Stimulated activated CD4-positive, alpha-beta T cell treated with anti-CD3 and anti-CD28 coated beads, Interleukin-15, amount 100 ng/mL, for 1 hour (primary cell): Measurements from ENCODE around the gene LRRTM3.

Experiments used
- DNase-seq, 2 donors: peaks; one replicate each; pipeline ENCODE4 v3.0.0-alpha.2; 2020; ENCODE audit warnings: low read depth in 1 of 2, low spot score in 1 of 2

The LRRTM3 gene

DNA sequence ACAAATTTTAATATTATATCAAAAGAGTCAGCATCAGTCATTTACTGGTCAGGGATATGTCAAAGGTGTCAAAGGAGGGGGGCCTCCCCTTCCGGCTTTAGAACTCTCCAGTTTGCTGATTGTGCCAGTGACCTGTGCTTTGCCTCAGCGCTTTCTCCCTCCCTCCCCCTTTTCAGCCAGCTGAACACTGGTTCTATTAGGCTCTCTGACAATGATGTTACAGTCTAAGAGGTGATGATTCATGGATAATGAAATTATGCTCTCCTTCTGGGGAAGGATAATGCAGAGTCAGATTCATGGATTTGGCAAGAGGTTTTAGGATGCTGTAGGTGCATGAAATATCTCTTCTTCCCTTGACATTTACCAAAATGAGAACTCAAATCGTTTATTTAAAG is 6.1 kb downstream of the LRRTM3 start:
- DNase-seq, result no peak

DNA sequence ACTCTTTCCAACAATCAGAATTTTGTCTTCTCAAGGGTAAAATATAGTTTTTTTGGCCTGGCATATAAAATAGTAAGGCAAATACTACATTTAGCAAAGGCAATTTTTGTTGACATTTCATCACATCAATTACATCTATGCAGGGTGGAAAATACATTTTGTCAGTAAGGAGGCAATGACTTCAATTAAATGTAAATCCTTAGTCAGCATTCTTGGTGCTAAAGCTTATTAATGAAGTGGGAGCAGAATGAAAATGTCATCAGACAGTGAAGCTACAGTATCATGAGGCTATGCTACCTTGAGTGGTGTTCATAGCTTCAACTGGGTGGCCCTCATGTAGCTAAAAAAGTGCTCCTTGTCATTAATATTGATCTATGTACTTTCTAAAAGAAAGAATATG is 8.9 kb downstream of the LRRTM3 start:
- DNase-seq, result no peak

DNA sequence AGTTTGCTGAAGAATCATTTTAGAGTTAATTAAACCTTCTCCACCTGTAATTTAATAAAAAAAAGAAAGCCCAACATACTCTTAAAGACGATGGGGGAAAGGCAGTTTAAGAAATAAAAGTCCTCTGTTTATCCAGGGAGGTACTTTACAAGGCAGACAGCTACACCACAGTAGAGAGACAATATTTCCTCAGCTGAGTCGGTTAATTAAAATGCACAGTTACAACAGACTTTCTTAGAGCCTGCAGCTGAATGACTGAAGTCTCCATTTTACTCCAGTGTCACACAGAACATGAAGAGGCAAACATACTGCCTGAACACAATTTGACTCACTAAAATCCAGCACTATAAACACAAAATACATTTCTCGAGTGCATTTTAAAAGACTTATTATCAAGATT is 15.1 kb downstream of the LRRTM3 start:
- no peak for DNase-seq

DNA sequence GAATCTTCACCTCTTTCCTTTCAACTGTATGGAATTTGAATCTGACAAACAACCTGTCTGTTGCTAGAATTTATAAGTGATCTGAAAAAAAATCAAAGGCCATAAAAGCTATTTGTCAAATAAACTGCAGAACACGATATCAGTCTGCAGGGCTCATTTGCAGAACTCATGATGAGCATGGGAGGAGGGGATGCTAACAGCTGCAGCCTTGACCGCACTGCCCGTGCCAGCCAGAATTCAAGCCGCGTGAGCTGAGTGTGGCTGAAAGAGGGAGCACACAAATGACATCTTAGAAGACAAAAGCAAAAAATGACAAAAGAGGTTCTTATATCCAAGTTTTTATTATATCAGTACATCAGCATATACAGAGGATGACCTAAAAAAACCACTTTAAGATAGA is 15.7 kb downstream of the LRRTM3 start:
- no peak for DNase-seq

DNA sequence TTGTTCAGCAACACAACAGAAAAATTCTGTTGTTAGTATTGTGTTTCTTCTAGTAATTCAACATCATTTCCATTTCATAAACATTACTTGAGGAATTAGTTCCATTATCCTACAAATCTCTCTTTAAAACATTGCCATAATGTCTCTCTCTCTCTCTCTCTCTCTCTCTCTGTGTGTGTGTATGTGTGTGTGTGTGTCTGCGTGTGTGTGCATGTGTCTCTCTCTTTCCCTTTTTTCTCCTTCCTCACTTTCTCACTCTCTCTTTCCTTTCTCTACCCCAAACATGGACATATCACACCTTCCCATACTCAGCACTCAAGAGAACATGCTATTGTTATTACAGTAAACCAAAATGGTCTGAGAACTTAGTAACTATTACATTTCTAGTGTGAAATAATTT is 16.6 kb downstream of the LRRTM3 start:
- no peak for DNase-seq

DNA sequence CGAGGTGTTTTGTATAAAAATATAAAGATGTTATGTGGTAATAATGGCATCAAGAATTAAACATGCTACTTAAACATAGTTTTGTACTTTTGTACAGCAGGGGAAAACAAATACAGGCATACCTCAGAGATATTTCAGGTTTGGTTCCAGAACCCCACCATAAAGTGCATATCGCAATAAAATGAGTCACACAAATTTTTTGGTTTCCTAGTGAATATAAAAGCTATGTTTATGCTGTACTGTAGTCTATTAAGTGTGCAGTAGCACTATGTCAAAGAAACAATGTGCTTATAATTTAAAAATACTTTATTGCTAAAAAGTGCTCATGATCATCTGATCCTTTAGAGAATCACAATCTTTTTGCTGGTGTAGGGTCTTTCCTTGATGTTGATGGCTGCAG is 17.8 kb downstream of the LRRTM3 start:
- DNase-seq, result no peak

DNA sequence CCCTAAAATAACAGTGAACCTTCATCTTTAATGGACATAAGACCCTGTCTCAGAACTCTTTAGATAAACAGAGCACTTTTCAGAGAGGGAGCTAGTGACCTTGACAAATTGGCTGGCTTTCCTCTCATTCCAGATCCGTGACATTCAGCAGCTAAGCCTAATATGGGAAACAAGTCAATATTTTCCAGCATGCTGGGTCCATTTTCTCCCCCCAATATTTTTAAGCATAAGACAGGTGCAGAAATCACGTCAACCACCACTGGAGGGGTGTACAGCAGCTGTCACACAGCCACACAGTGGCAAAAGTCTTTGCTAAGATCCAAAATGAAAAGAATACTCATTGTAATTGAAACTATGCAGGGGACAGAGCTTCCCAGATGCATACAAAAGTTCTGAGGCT is 26.1 kb downstream of the LRRTM3 start:
- no peak for DNase-seq

DNA sequence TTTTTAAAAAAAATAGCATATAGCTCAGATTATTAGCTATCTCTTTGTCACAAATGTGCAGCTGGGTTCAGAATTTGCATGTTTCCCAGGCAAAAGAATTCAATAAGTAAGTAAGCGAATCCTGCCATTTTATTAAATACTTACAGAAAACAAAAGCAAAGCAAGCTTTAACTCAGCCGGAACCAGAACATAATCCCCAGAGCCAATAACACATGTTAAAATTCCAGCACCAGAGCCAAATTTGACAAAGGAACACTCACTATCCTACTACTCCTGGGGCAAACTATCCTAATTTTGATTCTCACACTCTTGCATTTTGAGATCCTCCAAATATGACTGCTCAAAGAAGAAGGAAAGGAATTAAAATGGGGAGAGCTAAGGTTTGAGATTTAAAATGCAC is 32.6 kb downstream of the LRRTM3 start:
- no peak for DNase-seq

DNA sequence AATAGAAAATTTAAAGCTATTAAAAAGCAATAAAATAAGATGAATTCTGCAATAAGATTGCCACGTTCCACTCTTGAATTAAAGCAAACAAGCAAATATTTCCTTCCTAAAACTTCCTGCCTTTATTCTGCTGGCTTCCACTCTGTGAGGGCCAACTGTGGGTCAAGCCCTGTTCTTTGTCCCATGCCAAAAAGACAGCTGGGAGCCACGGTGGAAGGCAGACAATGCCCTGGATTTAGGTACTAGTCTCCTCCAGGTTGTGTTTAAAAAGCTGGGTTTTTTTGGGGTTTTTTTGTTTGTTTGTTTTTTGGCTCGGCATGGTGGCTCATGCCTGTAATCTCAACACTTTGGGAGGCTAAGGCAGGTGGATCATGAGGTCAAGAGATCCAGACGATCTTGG is 39.1 kb downstream of the LRRTM3 start:
- DNase-seq, result no peak

DNA sequence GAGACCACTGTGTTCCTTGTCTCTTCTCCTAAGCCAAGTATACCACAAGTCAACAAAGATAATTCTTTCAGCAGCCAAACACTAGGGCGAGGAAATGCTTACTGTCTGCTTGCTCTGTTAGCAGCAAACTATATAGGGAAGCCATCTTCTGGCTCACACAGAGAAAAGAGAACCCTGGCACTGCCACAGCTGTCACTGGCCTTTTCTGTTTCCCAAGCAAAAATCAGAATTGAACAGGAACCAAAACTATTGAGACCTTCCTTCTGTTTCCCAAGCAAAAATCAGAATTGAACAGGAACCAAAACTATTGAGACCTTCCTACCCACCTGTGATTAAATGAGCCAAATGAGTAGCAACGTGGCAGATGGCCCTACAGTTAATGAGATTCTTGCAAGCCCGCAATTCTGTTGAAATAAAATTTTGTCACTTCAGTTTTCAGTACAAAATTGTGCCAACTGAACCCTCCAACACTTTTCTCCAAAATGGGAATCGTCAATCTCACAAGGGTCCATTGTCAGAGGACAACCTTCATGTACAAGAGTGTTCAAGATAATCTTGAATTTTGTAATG is 54.5 kb downstream of the LRRTM3 start:
- no peak for DNase-seq

DNA sequence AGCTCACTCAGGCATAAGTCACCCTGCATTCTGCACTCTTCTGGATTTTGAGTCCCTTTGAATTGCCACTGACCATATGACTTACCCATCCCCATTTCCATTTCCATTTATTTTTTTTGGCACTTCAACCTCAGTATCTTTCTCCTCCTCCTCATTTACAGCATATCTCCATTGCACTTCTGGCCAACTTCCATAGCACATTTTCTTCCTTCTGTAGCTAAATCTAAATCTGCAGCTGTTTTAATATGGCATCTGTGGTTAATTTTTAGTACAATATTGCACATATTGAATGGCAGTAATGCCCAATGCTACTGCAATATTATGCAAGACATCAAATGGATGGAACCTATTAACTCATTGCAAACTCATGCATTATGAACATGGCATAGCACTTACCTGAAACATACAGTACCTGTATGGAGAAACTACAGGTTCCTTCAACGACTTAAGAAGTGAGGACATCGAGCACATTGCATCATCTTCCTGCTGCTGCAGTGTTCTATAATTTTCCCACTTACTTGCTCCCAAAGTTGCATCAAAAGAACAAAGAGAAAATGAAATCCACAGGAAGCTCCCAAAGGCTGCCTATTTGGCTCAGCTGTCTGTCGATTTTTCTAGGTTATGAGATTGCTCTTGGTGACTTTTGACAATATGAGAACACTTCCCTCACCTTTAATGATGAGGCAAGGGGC is 55.7 kb downstream of the LRRTM3 start:
- no peak for DNase-seq

DNA sequence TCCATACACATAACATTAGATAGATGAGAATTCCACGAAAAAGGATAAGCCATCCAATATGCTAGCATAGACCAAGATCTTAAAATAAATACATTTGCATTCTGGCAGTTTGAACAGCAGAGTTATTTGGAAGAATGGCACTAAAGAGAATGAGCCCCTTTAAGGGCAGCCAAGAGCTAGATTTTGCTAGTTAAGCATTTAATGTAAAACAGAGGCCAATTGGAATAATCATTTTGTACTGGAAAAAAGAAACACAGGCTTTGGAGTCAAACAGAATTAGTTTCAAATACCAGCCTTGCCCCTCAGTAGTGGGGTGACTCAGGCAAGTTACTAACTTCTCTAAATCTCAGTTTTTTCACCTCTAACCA is 56.2 kb downstream of the LRRTM3 start:
- no peak for DNase-seq

DNA sequence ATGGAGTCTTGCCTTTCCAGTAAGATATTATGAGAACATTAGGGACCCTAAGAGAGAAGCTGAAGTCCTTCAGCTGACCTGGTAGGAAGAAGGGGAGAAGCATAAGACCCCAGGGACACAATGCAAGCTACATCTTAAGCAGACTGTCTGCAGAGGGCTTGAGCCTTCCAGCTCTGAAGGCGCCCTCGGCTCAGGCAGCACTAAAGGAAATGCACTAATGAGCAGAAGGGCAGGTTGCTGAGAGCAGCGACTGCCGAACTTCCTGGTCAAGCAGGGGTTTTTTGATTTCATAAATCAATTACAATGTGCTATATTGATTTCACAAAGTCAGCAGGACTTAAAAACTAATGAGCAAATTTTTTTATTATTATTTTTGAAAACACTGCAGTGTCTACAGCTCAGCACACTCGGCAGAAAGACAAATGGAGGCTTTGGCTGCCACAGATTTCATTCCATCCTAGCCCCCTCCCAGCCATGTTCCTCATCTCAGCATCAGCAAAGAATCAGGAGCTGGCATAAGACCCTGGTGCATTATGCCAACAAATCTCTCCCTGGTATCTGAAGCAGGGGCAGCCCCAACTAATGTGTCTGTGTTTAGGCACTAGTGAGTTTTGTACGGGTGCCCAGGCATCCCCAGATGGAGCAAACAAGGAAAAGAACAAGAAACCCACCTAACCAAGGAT is 57.1 kb downstream of the LRRTM3 start:
- no peak for DNase-seq

DNA sequence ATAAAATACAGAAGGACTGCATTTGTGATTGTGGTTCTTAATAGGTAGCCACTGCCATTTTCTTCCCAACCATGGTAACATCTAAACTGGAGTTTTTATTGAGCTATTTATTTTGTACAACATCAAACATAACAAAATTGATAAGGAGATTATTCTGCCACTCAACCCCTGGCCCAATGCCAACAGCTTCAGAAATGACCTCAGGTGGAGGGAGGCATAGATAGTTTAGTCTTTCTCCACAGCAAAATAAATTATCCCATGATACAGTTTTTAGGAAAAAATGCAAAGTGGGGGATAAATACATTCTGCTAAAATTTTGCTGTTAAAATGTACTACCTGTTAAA is 57.6 kb downstream of the LRRTM3 start:
- no peak for DNase-seq

DNA sequence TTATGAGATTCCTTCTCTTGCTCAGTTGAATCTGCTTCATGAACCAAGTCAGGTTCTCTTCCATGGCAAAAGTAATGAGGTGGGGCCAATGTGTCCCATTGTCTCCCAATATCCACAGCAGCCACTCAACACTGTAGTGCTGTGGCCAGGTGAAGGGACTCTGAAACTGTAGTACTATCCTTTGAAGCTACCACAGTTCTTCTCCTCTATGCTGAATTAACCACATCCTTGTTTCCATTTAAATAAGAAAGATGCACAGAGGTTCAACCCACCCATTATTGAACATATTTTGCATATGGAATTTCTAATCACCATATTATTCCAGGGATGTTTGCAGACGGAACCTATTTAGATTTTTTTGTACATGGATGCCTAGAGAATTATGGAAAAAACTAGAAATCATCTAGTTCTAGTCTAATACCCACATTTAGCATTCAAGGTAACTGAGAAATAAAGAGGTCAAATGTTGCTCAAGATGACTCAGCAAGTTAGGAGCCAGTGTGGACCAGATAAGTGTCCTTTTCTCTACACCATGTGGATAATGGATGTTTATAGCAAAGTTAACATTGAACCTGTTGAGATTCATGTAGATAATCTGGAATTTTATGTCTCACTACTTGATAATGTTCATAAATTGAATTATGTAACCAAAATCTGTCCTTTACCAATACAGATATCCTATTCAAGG is 64.5 kb downstream of the LRRTM3 start:
- no peak for DNase-seq

DNA sequence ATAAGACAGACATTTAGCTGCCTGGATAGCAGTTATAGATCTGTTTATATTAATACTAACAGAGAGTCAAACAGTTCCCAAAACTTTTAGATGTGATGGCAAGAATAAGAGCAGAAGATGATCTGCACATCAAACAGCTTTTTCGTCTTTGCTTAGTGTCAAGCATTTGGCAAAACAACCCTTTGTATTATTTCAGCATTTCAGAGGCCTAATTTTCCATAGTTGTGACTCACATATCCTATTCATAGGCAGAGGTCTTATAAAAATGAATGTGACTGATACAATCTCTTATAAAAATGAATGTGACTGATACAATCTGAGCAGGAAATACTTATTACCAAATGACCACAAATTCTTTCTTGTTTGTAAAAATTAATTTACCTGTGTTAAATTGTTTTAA is 71.2 kb downstream of the LRRTM3 start:
- DNase-seq, result no peak

DNA sequence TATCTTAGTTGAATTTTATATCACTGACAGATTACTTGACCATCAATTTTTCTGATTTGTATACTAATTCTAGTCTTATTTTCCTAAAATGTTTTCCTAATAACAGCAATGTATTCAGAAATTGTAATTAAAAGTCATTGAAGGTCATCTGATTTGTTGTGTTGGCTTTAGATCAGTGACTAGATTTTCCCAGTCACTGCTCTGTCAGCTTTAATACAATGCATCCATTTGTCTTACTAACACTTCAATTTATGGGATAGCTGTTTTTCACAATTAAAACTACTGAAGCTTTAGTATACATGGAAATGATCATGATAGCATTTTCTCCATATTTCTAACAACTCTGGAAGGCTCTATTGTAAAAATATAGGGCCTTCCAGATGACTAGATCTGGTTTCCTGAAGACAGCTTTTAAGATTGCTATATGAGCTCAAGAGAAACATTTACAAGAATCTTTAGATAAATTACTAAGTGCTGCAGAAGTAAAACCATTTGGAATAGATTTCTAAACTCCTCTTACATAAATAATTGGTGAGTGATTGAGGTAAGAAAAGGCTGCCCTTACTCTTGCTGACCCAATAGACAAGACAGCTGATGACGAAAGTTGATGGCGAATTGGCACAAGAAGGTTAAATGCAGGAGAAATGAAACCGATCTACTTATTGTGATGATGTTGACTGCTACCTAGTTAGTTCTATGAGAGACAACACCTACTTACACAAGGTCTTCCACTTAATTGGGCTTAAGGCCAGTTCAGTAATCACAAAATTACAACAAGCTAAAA is 74.1 kb downstream of the LRRTM3 start:
- no peak for DNase-seq

DNA sequence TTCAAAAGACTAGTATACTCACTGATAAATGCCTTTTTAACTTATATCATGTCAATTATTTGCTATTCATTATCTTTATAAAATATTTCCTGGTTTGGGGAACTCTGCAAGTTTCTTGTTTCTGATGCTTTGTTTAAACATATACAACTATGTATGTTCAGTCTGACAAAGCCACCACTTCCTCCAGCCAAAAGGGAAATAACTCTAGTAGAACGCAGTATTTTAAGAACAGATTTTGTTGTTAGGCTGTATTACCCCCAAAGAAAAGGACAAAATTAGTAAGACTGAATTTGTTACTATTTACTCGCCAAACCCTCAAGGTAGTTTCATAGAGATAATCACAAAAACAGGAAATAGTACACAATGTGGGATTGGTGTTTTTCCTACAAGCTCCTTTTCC is 78.9 kb downstream of the LRRTM3 start:
- no peak for DNase-seq

DNA sequence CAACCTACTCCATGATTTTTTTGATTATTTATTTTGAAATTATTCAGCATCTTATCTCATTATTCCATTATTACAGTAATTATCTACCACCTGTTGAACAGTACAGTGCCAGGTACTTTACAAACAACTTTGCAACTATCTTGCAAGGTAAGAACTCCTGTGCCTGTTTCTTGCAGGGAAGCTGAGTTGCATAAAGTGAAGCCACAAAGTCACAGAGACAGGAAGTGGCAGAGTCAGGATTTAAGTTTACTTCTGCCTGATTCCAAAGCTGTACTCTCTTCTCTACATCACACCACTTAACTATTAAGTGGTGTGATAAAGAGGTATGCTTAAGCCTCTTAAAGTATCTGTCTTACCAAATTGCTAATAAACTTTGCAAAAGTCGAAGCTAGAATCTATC is 80.1 kb downstream of the LRRTM3 start:
- DNase-seq, result no peak

DNA sequence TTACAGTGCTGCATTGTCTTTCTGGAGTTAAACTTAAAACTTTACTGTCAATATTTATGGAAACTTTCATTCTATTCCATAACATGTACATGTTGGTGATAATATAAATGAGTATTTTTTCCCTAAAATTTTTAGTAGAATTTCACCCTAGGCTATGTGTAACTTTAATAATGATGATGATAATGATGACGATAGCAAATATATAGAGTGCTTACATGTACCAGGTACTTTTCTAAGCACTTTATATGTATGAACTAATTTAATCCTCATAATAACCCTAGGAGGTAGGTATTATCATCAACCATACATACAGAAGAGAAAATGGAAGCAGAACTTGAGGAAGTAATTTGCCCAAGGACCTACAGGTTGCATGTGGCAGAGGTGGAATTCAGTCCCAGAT is 85.6 kb downstream of the LRRTM3 start:
- DNase-seq, result no peak

DNA sequence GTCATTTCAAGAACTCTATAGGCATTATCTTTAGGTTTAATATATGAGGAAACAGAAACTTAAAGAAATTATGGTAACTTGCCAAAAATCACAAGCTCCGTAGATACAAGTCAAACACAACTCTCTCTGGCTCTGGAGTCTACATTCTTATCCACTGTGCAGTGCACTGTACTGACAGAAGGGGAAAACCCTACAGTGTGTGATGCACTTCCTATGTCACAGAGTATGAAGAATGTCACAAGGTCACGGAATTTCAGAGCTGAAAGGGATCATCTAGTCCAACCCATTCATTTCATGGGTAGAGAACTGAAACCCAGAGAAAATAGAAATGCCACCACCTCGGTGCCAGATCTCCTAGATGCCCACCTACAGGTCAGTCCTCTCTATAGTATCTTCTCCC is 86.1 kb downstream of the LRRTM3 start:
- no peak for DNase-seq

DNA sequence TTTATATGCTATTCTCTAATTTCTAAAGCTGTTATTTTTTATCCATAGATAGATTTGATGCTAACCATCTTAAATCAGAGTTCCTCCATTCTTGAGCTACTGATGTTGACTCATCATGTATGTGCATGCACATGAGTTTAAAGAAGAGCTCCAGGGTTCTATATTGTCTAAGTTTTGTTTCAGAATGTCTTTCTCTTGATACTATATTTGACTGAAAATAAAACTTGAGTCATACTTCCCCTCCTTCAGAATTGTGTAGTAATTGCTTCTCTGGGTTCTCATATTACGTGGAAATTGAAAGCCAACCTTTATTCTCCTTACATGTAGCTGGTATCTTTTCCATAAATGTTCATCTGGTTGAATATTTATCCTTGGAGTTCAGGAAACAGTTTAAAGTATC is 89.4 kb downstream of the LRRTM3 start:
- no peak for DNase-seq
